DND-41 (cell line): Measurements from ENCODE around the gene PAQR7.
"Not testable (repeated sequence)": the region's sequence is repeated elsewhere in the genome, so short reads cannot be mapped to it uniquely, and the experiment has no call there.

Source experiments
- ATAC-seq: fragments of 200-7000 bp; cut with Tn5 transposase; 3 replicates; pipeline ENCODE4 v1.9.1; 2021; ENCODE audit warnings: low read depth; ENCODE audit not compliant: insufficient read depth
- DNase-seq: peaks from one replicate; pipeline ENCODE4 v3.0.0-alpha.2; 2020
- H2AFZ ChIP-seq: 2 replicates; pipeline ENCODE4 v1.6.0; 2012; ENCODE audit warnings: low read depth, low read length
- H3K27ac ChIP-seq: 2 replicates; pipeline ENCODE4 v1.5.1; 2012; ENCODE audit warnings: low read length, inconsistent platforms
- H3K27me3 ChIP-seq: fragments of 200-600 bp; sonication (generic); 2 replicates; pipeline ENCODE4 v1.6.0; 2012; ENCODE audit warnings: low read length, mild to moderate bottlenecking, inconsistent platforms; ENCODE audit not compliant: insufficient read depth, poor library complexity
- H3K36me3 ChIP-seq: 2 replicates; pipeline ENCODE4 v1.5.1; 2012; ENCODE audit warnings: low read length, inconsistent platforms; ENCODE audit not compliant: insufficient read depth
- H3K4me1 ChIP-seq: 2 replicates; pipeline ENCODE4 v1.5.1; 2012; ENCODE audit warnings: mild to moderate bottlenecking, low read length; ENCODE audit not compliant: insufficient read depth
- H3K4me2 ChIP-seq: 2 replicates; pipeline ENCODE4 v1.6.0; 2012; ENCODE audit warnings: mild to moderate bottlenecking, moderate library complexity, low read length, inconsistent platforms; ENCODE audit not compliant: insufficient read depth
- H3K4me3 ChIP-seq, 2 experiments: fragments of 200-600 bp in 1 of 2; shearing (Covaris generic) in 1 of 2; 2 replicates each; pipeline ENCODE4 v1.5.1; 2012 to 2016; ENCODE audit warnings: inconsistent platforms in 2 of 2, low read length in 2 of 2, mild to moderate bottlenecking in 2 of 2, low read depth in 1 of 2, moderate library complexity in 1 of 2
- H3K79me2 ChIP-seq: 2 replicates; pipeline ENCODE4 v1.6.0; 2012; ENCODE audit warnings: low read length, inconsistent platforms; ENCODE audit not compliant: insufficient read depth
- H3K9ac ChIP-seq: 2 replicates; pipeline ENCODE4 v1.6.0; 2012; ENCODE audit warnings: low read depth, mild to moderate bottlenecking, inconsistent platforms, low read length, moderate library complexity
- H3K9me3 ChIP-seq: 2 replicates; pipeline ENCODE4 v1.5.1; 2012; ENCODE audit warnings: low read length, moderate library complexity, mild to moderate bottlenecking, inconsistent platforms; ENCODE audit not compliant: insufficient read depth, severe bottlenecking
- H4K20me1 ChIP-seq: 2 replicates; pipeline ENCODE4 v1.6.0; 2012; ENCODE audit warnings: low read length; ENCODE audit not compliant: insufficient read depth
- EZH2 ChIP-seq: IDR thresholded peaks from 3 replicates; pipeline ENCODE4 v1.6.1; 2012; ENCODE audit warnings: borderline replicate concordance, low read depth, mild to moderate bottlenecking, moderate library complexity, low read length, inconsistent platforms; ENCODE audit not compliant: severe bottlenecking
- TF ChIP-seq, protein P1 (sequence below): IDR thresholded peaks from 2 replicates; pipeline ENCODE4 v1.5.1; 2012; ENCODE audit warnings: borderline replicate concordance, low read length, moderate library complexity, mild to moderate bottlenecking; ENCODE audit not compliant: poor library complexity, severe bottlenecking; ENCODE audit errors: extremely low read depth

PAQR7 gene

DNA sequence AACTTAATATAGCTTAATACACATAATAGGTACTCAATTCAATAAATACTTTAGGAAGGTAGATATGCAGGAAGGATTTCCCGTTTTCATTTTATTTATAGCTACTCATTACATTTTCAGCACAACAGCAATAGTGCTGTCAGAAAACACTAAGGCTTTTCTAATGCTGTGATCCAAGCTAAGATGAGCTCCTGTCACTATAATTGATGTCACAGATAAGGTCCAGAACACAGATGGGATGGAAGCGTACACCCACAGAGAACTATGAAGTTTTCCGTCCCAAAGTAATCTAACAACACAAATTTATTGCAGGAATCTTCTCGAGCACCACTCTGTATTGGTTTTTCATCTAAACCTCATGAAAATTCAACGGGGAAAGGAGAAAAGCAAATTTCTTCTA is 29.8 kb downstream of the PAQR7 start:
- Histone ChIP-seq H3K79me2 (peaks cover 76% of the 10 kb centered on the region), H2AFZ (no peak overlapping the region)

DNA sequence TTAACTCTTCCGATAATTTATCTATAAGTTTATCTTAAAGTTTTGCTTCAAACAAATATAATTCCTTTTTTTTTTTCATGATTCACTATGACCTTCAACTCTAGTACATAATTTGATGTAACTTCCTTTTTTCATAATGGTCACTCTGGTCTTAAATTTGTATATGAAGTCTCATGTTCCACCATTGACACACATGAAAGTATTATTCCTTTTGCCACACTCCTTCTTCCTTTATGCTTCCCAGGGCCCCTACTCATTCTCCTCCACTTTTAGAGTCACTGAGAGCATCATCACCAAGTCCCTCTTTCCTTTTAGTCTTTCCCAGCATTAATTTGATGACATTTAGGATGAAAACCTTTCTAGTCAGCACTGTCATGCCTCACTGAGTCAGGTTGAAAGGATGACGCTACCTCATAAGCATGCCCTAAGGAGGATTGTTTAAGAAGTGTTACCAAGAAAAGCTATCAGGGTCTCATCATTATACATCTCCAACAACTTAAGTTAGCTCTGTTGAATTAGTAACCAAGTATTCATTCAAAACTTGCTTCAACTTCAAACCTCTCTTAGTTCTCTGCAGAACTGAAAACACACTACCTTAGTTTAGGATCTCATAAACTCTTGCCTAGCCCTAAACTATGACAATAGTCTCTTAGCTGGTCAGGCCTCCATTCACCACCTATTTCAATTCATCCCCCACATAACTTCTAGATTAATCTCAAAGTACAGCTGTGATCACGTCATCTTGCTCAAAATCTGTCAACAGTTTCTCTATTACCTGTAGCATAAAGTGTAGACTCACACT is 30.8 kb downstream of the PAQR7 start:
- no peak overlapping the region for H3K27ac ChIP-seq
- no peak overlapping the region for H2AFZ ChIP-seq
- peaks cover 9% of the 10 kb centered on the region; the same call in 1 of the 2 replicates for H4K20me1 ChIP-seq
- no peak overlapping the region for H3K9ac ChIP-seq
- H3K9me3 ChIP-seq: peaks cover 9% of the 10 kb centered on the region
- TF ChIP-seq, protein P1, sequence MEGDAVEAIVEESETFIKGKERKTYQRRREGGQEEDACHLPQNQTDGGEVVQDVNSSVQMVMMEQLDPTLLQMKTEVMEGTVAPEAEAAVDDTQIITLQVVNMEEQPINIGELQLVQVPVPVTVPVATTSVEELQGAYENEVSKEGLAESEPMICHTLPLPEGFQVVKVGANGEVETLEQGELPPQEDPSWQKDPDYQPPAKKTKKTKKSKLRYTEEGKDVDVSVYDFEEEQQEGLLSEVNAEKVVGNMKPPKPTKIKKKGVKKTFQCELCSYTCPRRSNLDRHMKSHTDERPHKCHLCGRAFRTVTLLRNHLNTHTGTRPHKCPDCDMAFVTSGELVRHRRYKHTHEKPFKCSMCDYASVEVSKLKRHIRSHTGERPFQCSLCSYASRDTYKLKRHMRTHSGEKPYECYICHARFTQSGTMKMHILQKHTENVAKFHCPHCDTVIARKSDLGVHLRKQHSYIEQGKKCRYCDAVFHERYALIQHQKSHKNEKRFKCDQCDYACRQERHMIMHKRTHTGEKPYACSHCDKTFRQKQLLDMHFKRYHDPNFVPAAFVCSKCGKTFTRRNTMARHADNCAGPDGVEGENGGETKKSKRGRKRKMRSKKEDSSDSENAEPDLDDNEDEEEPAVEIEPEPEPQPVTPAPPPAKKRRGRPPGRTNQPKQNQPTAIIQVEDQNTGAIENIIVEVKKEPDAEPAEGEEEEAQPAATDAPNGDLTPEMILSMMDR: no peak
- TF ChIP-seq EZH2: no peak
- H3K27me3 ChIP-seq: no peaks in the 10 kb centered on the region
- DNase-seq: no peak
- H3K4me2 ChIP-seq: no peak overlapping the region
- H3K4me3 ChIP-seq: no peak overlapping the region
- peaks cover 75% of the 10 kb centered on the region for H3K79me2 ChIP-seq
- H3K4me1 ChIP-seq: no peaks in the 10 kb centered on the region
- no peak for ATAC-seq
- H3K36me3 ChIP-seq: 0 out of 2 replicates have a peak, but pooled peaks cover under 1% of the 10 kb centered on the region

More for the DNA sequence above, 29.8 kb downstream of the PAQR7 start:
- TF ChIP-seq, protein P1: no peak
- no peak for TF ChIP-seq EZH2
- H4K20me1 ChIP-seq: peaks cover 15% of the 10 kb centered on the region; the same call in 1 of the 2 replicates
- ATAC-seq: no peak
- H3K4me2 ChIP-seq: no peak overlapping the region
- no peak overlapping the region for H3K27ac ChIP-seq
- no peaks in the 10 kb centered on the region for H3K27me3 ChIP-seq
- H3K9ac ChIP-seq: no peak overlapping the region
- no peaks in the 10 kb centered on the region for H3K9me3 ChIP-seq
- H3K4me1 ChIP-seq: no peaks in the 10 kb centered on the region
- no peak for DNase-seq
- H3K36me3 ChIP-seq: 0 out of 2 replicates have a peak, but pooled peaks cover 6% of the 10 kb centered on the region
- H3K4me3 ChIP-seq: no peak overlapping the region

GRCh38 chr1:25843483-25843882 is 32.0 kb downstream of the PAQR7 start:
- no peak overlapping the region for H2AFZ ChIP-seq
- H3K79me2 ChIP-seq: peaks cover 71% of the 10 kb centered on the region
- no peak for TF ChIP-seq EZH2
- TF ChIP-seq, protein P1: no peak
- H3K4me3 ChIP-seq: no peak overlapping the region
- H4K20me1 ChIP-seq: peaks cover 7% of the 10 kb centered on the region; the same call in 1 of the 2 replicates
- no peak overlapping the region for H3K27ac ChIP-seq
- no peaks in the 10 kb centered on the region for H3K4me1 ChIP-seq
- H3K9me3 ChIP-seq: peaks cover 9% of the 10 kb centered on the region
- no peaks in the 10 kb centered on the region for H3K27me3 ChIP-seq
- no peak overlapping the region for H3K4me2 ChIP-seq
- no peaks in the 10 kb centered on the region for H3K36me3 ChIP-seq
- no peak for DNase-seq
- ATAC-seq: no peak
- no peak overlapping the region for H3K9ac ChIP-seq

- ATAC-seq, H3K4me2 ChIP-seq, H3K9ac ChIP-seq, H3K27ac ChIP-seq, H3K4me3 ChIP-seq, H2AFZ ChIP-seq, H3K27me3 ChIP-seq, H3K4me1 ChIP-seq, DNase-seq, H4K20me1 ChIP-seq, H3K9me3 ChIP-seq: not testable (repeated sequence)
- Histone ChIP-seq H3K36me3 (peaks cover 28% of the 10 kb centered on the region), H3K79me2 (peaks cover 45% of the 10 kb centered on the region)
Observed at GRCh38 chr1:25839808-25840207, 35.7 kb downstream of the PAQR7 start.
